NT2/D1 (cell line): ENCODE results near the gene WDR6.
A peak's percentile ranks its signal among the peaks of the same experiment; 100 is the strongest.

Experiments used
- DNase-seq: peaks from one replicate; pipeline ENCODE4 v3.0.0-alpha.2; 2011; ENCODE audit warnings: low read depth, low spot score
- H3K27me3 ChIP-seq: 2 replicates; pipeline ENCODE4 v1.6.0; 2011; ENCODE audit warnings: mild to moderate bottlenecking; ENCODE audit not compliant: insufficient read length, insufficient read depth
- H3K36me3 ChIP-seq: 2 replicates; pipeline ENCODE4 v1.6.1; 2011; ENCODE audit warnings: mild to moderate bottlenecking, low read length, mixed read lengths; ENCODE audit not compliant: insufficient read depth, insufficient read length
- H3K4me1 ChIP-seq: 2 replicates; pipeline ENCODE4 v1.5.1; 2011; ENCODE audit not compliant: insufficient read depth, insufficient read length
- H3K4me3 ChIP-seq: 2 replicates; pipeline ENCODE4 v1.5.1; 2011; ENCODE audit warnings: low read depth; ENCODE audit not compliant: insufficient read length
- H3K9ac ChIP-seq: 2 replicates; pipeline ENCODE4 v1.6.0; 2011; ENCODE audit warnings: low read depth; ENCODE audit not compliant: insufficient read length
- H3K9me3 ChIP-seq: 2 replicates; pipeline ENCODE4 v1.5.1; 2011; ENCODE audit warnings: mild to moderate bottlenecking, low read length; ENCODE audit not compliant: insufficient read depth
- SUZ12 ChIP-seq: IDR thresholded peaks from 2 replicates; pipeline ENCODE4 v1.6.1; 2011; ENCODE audit not compliant: insufficient read length, insufficient read depth; ENCODE audit errors: extremely low read depth
- YY1 ChIP-seq: IDR thresholded peaks from 2 replicates; pipeline ENCODE4 v1.6.1; 2011; ENCODE audit not compliant: insufficient read length, insufficient read depth
- ZNF274 ChIP-seq: IDR thresholded peaks from 2 replicates; pipeline ENCODE4 v1.6.1; 2011; ENCODE audit warnings: mild to moderate bottlenecking, low read depth, low read length

The WDR6 gene

GRCh38 chr3:49022688-49023171 is 15.5 kb downstream of the WDR6 start:
- no peak for DNase-seq
- TF ChIP-seq YY1 (no peak), ZNF274 (no peak), SUZ12 (no peak)

GRCh38 chr3:49023775-49024174 is 16.6 kb downstream of the WDR6 start:
- no peak for TF ChIP-seq ZNF274
- no peak for TF ChIP-seq SUZ12
- no peaks in the 10 kb centered on the region for H3K9me3 ChIP-seq
- H3K4me3 ChIP-seq = no peak overlapping the region
- no peak for DNase-seq
- H3K27me3 ChIP-seq = no peaks in the 10 kb centered on the region
- H3K4me1 ChIP-seq = peaks cover 21% of the 10 kb centered on the region
- H3K9ac ChIP-seq = no peak overlapping the region
- peaks cover 62% of the 10 kb centered on the region for H3K36me3 ChIP-seq

More at GRCh38 chr3:49022688-49023171, 15.5 kb downstream of the WDR6 start:
- H3K9me3 ChIP-seq = no peaks in the 10 kb centered on the region
- no peaks in the 10 kb centered on the region for H3K27me3 ChIP-seq
- peaks cover 51% of the 10 kb centered on the region for H3K36me3 ChIP-seq
- peak overlapping the region; percentile 99 for H3K9ac ChIP-seq
- H3K4me3 ChIP-seq = peak overlapping the region; percentile 100
- H3K4me1 ChIP-seq = peaks cover 15% of the 10 kb centered on the region

GRCh38 chr3:49024449-49024848 is 17.3 kb downstream of the WDR6 start:
- TF ChIP-seq SUZ12 (no peak), YY1 (no peak), ZNF274 (no peak)
- Histone ChIP-seq H3K4me1 (peaks cover 22% of the 10 kb centered on the region), H3K9ac (no peak overlapping the region), H3K27me3 (no peaks in the 10 kb centered on the region), H3K4me3 (no peak overlapping the region), H3K9me3 (no peaks in the 10 kb centered on the region), H3K36me3 (peaks cover 62% of the 10 kb centered on the region)
- DNase-seq = no peak

GRCh38 chr3:49025005-49025792 is 18.0 kb downstream of the WDR6 start:
- peaks cover 22% of the 10 kb centered on the region for H3K4me1 ChIP-seq

GRCh38 chr3:49025793-49026520 is 18.8 kb downstream of the WDR6 start:
- DNase-seq = no peak
- no peak overlapping the region for H3K4me3 ChIP-seq
- H3K36me3 ChIP-seq = peaks cover 74% of the 10 kb centered on the region
- H3K4me1 ChIP-seq = peaks cover 22% of the 10 kb centered on the region
- no peaks in the 10 kb centered on the region for H3K27me3 ChIP-seq
- no peak for TF ChIP-seq YY1
- no peak for TF ChIP-seq SUZ12
- TF ChIP-seq ZNF274 = no peak
- H3K9me3 ChIP-seq = no peaks in the 10 kb centered on the region
- H3K9ac ChIP-seq = no peak overlapping the region

More at GRCh38 chr3:49025005-49025792, 18.0 kb downstream of the WDR6 start:
- H3K4me3 ChIP-seq = no peak overlapping the region
- no peak overlapping the region for H3K9ac ChIP-seq
- no peak for DNase-seq
- H3K9me3 ChIP-seq = no peaks in the 10 kb centered on the region
- no peaks in the 10 kb centered on the region for H3K27me3 ChIP-seq
- TF ChIP-seq SUZ12 (no peak), YY1 (no peak), ZNF274 (no peak)
- H3K36me3 ChIP-seq = peaks cover 67% of the 10 kb centered on the region

- DNase-seq = no peak
- no peak overlapping the region for H3K9ac ChIP-seq
- no peaks in the 10 kb centered on the region for H3K9me3 ChIP-seq
- peaks cover 22% of the 10 kb centered on the region for H3K4me1 ChIP-seq
- no peak overlapping the region for H3K4me3 ChIP-seq
- H3K36me3 ChIP-seq = peaks cover 79% of the 10 kb centered on the region
- H3K27me3 ChIP-seq = no peaks in the 10 kb centered on the region
- TF ChIP-seq ZNF274 (no peak), SUZ12 (no peak), YY1 (no peak)
Measured at GRCh38 chr3:49026536-49026935, 19.3 kb downstream of the WDR6 start.

- Histone ChIP-seq H3K4me3 (no peak overlapping the region), H3K9ac (no peak overlapping the region), H3K4me1 (peaks cover 22% of the 10 kb centered on the region), H3K27me3 (no peaks in the 10 kb centered on the region), H3K9me3 (no peaks in the 10 kb centered on the region), H3K36me3 (peaks cover 90% of the 10 kb centered on the region)
- no peak for DNase-seq
- TF ChIP-seq SUZ12 (no peak), YY1 (no peak), ZNF274 (no peak)
Measured at GRCh38 chr3:49027634-49028033, 20.4 kb downstream of the WDR6 start.
